IMR-90 (cell line): ENCODE results near the gene CDC6. TPM values are rescaled to one million over a fixed set of nuclear protein-coding genes. Genes with fewer than 3 reads are reported as not detected.

Source experiments
- ATAC-seq: fragments of 200-7000 bp; cut with Tn5 transposase; 2 replicates; pipeline ENCODE4 v1.9.1; 2020; ENCODE audit warnings: low read depth, mild to moderate bottlenecking, moderate library complexity
- BruUV-seq: library from RNA; stranded (reverse); fragments of 400-500 nt; replicated peaks from 2 replicates; lab custom pipeline; 2021; lab: Mats Ljungman, UMichigan
- CTCF ChIA-PET: fragments of 300-600 bp; formaldehyde crosslinking; extraction: SDS; loops from one replicate; lab custom pipeline; 2021; ENCODE audit warnings: antibody characterized with exemption; lab: Yijun Ruan, JAX
- POLR2A ChIA-PET: fragments of 300-600 bp; sonication (Branson Sonifier 250); formaldehyde crosslinking; loops from one replicate; lab custom pipeline; 2022; ENCODE audit warnings: antibody characterized with exemption; ENCODE audit not compliant: unreplicated experiment; lab: Charles Lee
- DNase-seq: peaks from one replicate; pipeline ENCODE4 v3.0.0; 2013
- H2AFZ ChIP-seq: replicated peaks from 2 replicates; pipeline ENCODE3; 2013; ENCODE audit warnings: low read length, mild to moderate bottlenecking; ENCODE audit not compliant: poor library complexity
- H2AK5ac ChIP-seq: 2 replicates; pipeline ENCODE4 v1.6.1; 2013; ENCODE audit warnings: low read depth, low read length, inconsistent platforms
- H2AK9ac ChIP-seq: replicated peaks from 2 replicates; pipeline ENCODE3; 2013; ENCODE audit warnings: mild to moderate bottlenecking, low read depth, low read length, moderate library complexity; ENCODE audit not compliant: poor library complexity
- H2BK120ac ChIP-seq: 2 replicates; pipeline ENCODE4 v1.6.1; 2013; ENCODE audit warnings: low read depth, low read length, inconsistent platforms
- H2BK15ac ChIP-seq: 3 replicates; pipeline ENCODE4 v1.6.1; 2013; ENCODE audit warnings: low read depth, low read length, inconsistent platforms
- H2BK20ac ChIP-seq: 2 replicates; pipeline ENCODE4 v1.6.1; 2013; ENCODE audit warnings: low read depth, mild to moderate bottlenecking, inconsistent platforms, low read length, moderate library complexity
- H2BK5ac ChIP-seq: 2 replicates; pipeline ENCODE4 v1.6.1; 2013; ENCODE audit warnings: mild to moderate bottlenecking, low read depth, low read length, inconsistent platforms; ENCODE audit not compliant: poor library complexity, severe bottlenecking
- H3K14ac ChIP-seq: replicated peaks from 2 replicates; pipeline ENCODE4 v1.6.1; 2013; ENCODE audit warnings: low read depth, low read length, inconsistent platforms
- H3K18ac ChIP-seq: 2 replicates; pipeline ENCODE4 v1.6.1; 2013; ENCODE audit warnings: low read depth, low read length, control low read depth
- H3K23ac ChIP-seq: 2 replicates; pipeline ENCODE4 v1.6.1; 2013; ENCODE audit warnings: low read depth, low read length, inconsistent platforms
- H3K27ac ChIP-seq: 2 replicates; pipeline ENCODE4 v1.5.1; 2013; ENCODE audit warnings: mild to moderate bottlenecking, control low read depth, low read length; ENCODE audit not compliant: insufficient read depth
- H3K27me3 ChIP-seq: 2 replicates; pipeline ENCODE4 v1.6.1; 2013; ENCODE audit warnings: low read length; ENCODE audit not compliant: control insufficient read depth, insufficient read depth
- H3K36me3 ChIP-seq: 2 replicates; pipeline ENCODE4 v1.6.1; 2013; ENCODE audit warnings: low read length, mixed read lengths; ENCODE audit not compliant: control insufficient read depth, insufficient read depth
- H3K4ac ChIP-seq: 2 replicates; pipeline ENCODE4 v1.6.1; 2013; ENCODE audit warnings: low read depth, low read length, inconsistent platforms
- H3K4me1 ChIP-seq: 2 replicates; pipeline ENCODE4 v1.6.1; 2013; ENCODE audit warnings: low read length, mixed read lengths; ENCODE audit not compliant: control insufficient read depth, insufficient read depth
- H3K4me2 ChIP-seq: 2 replicates; pipeline ENCODE4 v1.6.1; 2013; ENCODE audit warnings: low read depth, mild to moderate bottlenecking, control low read depth, low read length, moderate library complexity
- H3K4me3 ChIP-seq: 2 replicates; pipeline ENCODE4 v1.5.1; 2013; ENCODE audit warnings: low read depth, mild to moderate bottlenecking, control low read depth, low read length, moderate library complexity; ENCODE audit not compliant: insufficient read depth
- H3K56ac ChIP-seq: 2 replicates; pipeline ENCODE4 v1.6.1; 2013; ENCODE audit warnings: low read length, inconsistent platforms; ENCODE audit not compliant: insufficient read depth; ENCODE audit errors: extremely low read depth
- H3K79me1 ChIP-seq, 2 experiments: 2 replicates each; pipeline ENCODE4 v1.6.1; 2013; ENCODE audit warnings: low read length in 2 of 2, inconsistent platforms in 1 of 2, low read depth in 1 of 2
- H3K9ac ChIP-seq: 2 replicates; pipeline ENCODE4 v1.6.1; 2013; ENCODE audit warnings: low read depth, low read length, control low read depth
- H3K9me1 ChIP-seq: 2 replicates; pipeline ENCODE4 v1.6.1; 2013; ENCODE audit warnings: low read length, inconsistent platforms; ENCODE audit not compliant: insufficient read depth
- H3K9me3 ChIP-seq: 2 replicates; pipeline ENCODE4 v1.6.1; 2013; ENCODE audit warnings: low read length; ENCODE audit not compliant: control insufficient read depth, insufficient read depth
- H4K20me1 ChIP-seq: 2 replicates; pipeline ENCODE4 v1.6.1; 2013; ENCODE audit warnings: low read length, inconsistent platforms; ENCODE audit not compliant: insufficient read depth
- H4K5ac ChIP-seq: 2 replicates; pipeline ENCODE4 v1.6.1; 2013; ENCODE audit warnings: mild to moderate bottlenecking, low read depth, low read length, control low read depth
- H4K8ac ChIP-seq, 2 experiments: 2 replicates each; pipeline ENCODE4 v1.6.1; 2013; ENCODE audit warnings: low read depth in 2 of 2, low read length in 2 of 2, control low read depth in 1 of 2, inconsistent platforms in 1 of 2
- H4K91ac ChIP-seq: 2 replicates; pipeline ENCODE4 v1.6.1; 2013; ENCODE audit warnings: low read depth, low read length, inconsistent platforms; ENCODE audit not compliant: insufficient read depth
- BHLHE40 ChIP-seq: fragments of 150-350 bp; IDR thresholded peaks from 2 replicates; pipeline ENCODE4 v1.6.1; 2016; ENCODE audit warnings: mild to moderate bottlenecking, low read depth, low read length
- CHD1 ChIP-seq: IDR thresholded peaks from 2 replicates; pipeline ENCODE4 v1.6.1; 2012; ENCODE audit warnings: low read depth, low read length, improper control_type of control experiment
- MAFK ChIP-seq: IDR thresholded peaks from 2 replicates; pipeline ENCODE4 v1.6.1; 2012; ENCODE audit warnings: low read depth, low read length, improper control_type of control experiment
- MAZ ChIP-seq: IDR thresholded peaks from 2 replicates; pipeline ENCODE4 v1.6.1; 2012; ENCODE audit warnings: low read depth, mild to moderate bottlenecking, low read length, improper control_type of control experiment, moderate library complexity, borderline replicate concordance
- MXI1 ChIP-seq: IDR thresholded peaks from 2 replicates; pipeline ENCODE4 v1.6.1; 2012; ENCODE audit warnings: low read depth, mild to moderate bottlenecking, low read length, moderate library complexity, borderline replicate concordance
- POLR2A ChIP-seq: IDR thresholded peaks from 2 replicates; pipeline ENCODE4 v1.6.1; 2012; ENCODE audit warnings: mild to moderate bottlenecking, low read depth, low read length
- RAD21 ChIP-seq: IDR thresholded peaks from 2 replicates; pipeline ENCODE4 v1.6.1; 2012; ENCODE audit warnings: low read length, improper control_type of control experiment
- RCOR1 ChIP-seq: IDR thresholded peaks from 2 replicates; pipeline ENCODE4 v1.6.1; 2012; ENCODE audit warnings: mild to moderate bottlenecking, low read length, improper control_type of control experiment; ENCODE audit not compliant: insufficient replicate concordance
- SMC3 ChIP-seq: fragments of 150-350 bp; IDR thresholded peaks from 2 replicates; pipeline ENCODE4 v1.6.1; 2016; ENCODE audit warnings: low read depth, mild to moderate bottlenecking, antibody characterized with exemption, low read length, moderate library complexity
- WGBS, 2 experiments: methylation state at CpG; one replicate each; pipeline versions ENCODE4 v1.1.5 to v1.1.7; 2013; ENCODE audit warnings: missing lambda C conversion rate in 2 of 2; ENCODE audit not compliant: insufficient read length in 1 of 2; ENCODE audit errors: extremely low coverage in 2 of 2; 5-methylcytosine and 5-hydroxymethylcytosine counted together
- dilution Hi-C: fragments of 300-500 bp; cut with HindIII; formaldehyde crosslinking; loops from one replicate; pipeline ENCODE4 v1.14.3; 2018; ENCODE audit warnings: low sequenced_read_pairs; ENCODE audit not compliant: unreplicated experiment
- in situ Hi-C: fragments of 300-500 bp; cut with MboI; formaldehyde crosslinking; loops from 3 replicates; pipeline ENCODE4 v1.14.3; 2019; ENCODE audit warnings: low sequenced_read_pairs, inconsistent platforms, mixed read lengths
- intact Hi-C: fragments of 100-400 bp; cut with micrococcal nuclease; formaldehyde crosslinking; loops from 2 replicates; pipeline ENCODE4 v1.10.0; 2022
- polyA plus RNA-seq, 3 experiments: library from polyadenylated mRNA; depleted of rRNA; stranded (reverse); fragments of >200 nt; gene quantifications; 2 replicates each; pipeline ENCODE4 v1.2.3, GENCODE V29; 2012; ENCODE audit warnings: low replicate concordance in 1 of 3
- total RNA-seq: library from RNA; depleted of rRNA; stranded (reverse); fragments of >200 nt; gene quantifications from 2 replicates; pipeline ENCODE4 v1.2.3, GENCODE V29; 2012
- TF ChIP-seq, protein P1 (sequence below): fragments of 150-350 bp; IDR thresholded peaks from 2 replicates; pipeline ENCODE4 v1.6.1; 2016; ENCODE audit warnings: low read depth, mild to moderate bottlenecking, low read length, moderate library complexity, borderline replicate concordance

The CDC6 gene
- total and polyA plus RNA-seq, 2 of the 4 experiments (the other 2 are of a cell fraction), result 15.3 to 25.6 TPM

DNA sequence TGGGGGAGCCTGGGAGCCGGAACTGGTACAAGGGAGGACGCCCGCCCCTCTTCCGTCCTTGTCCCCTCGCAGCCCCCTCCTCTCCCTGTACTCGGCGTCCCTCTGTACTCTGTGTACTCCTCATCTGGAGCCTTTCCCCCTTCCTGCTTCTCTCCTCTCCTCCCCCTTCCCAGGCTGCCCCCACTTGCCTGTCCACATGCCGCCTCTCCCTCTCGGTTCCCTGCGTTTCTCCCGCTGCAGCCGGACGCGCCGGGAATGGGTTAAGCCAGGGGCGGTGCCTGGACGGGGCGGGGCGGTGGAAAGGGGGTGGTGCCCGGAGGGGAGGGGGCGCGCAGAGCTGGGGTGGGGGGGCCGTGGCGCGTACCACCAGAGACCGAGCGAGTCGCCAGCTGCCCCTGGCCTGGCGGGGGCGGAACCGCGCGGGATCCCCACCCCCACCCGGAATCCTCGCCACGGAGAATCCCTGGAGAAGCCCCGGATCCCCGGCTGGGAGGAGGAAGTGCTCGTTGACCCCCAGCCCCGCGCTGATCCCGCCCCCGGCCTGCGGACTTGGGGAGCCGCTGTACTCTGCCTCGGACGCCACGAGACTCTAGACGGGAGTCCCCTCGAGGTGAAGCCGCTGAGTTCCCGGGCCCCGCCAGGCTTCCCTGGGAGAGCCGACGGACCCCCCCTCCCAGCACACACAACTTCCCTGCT, 54.3 kb downstream of the CDC6 start:
- ChIA-PET POLR2A (no interaction called here), CTCF (interaction anchor here (1.6 kb wide), 1 partner anchor 13 kb away, joined by 4 read pairs; no protein-coding TSS in a partner anchor)
- in situ Hi-C loops (no loop called here), dilution Hi-C loops (no loop called here), intact Hi-C loops (loop anchor here (2.0 to 5.0 kb wide), 3 partner anchors 23 to 140 kb away; no protein-coding TSS in a partner anchor)
- Histone ChIP-seq H3K4me2 (peak overlapping the region; percentile 83), H3K18ac (peak overlapping the region; percentile 14), H2BK15ac (peak overlapping the region; percentile 1; the same call in 1 of the 3 replicates), H3K27ac (peak overlapping the region; percentile 87), H3K56ac (peak overlapping the region; percentile 88; the same call in 1 of the 2 replicates), H4K5ac (no peak overlapping the region), H4K20me1 (peaks cover 54% of the 10 kb centered on the region), H2AFZ (peak overlapping the region; percentile 90), H3K14ac (peak overlapping the region; percentile 90), H3K9me1 (peaks cover 23% of the 10 kb centered on the region), H3K4ac (peak overlapping the region; percentile 96), H3K4me1 (peaks cover 33% of the 10 kb centered on the region), H3K9me3 (no peaks in the 10 kb centered on the region), H2AK9ac (peak overlapping the region; percentile 97), H2AK5ac (peak overlapping the region; percentile 94), H2BK120ac (peak overlapping the region; percentile 77; the same call in 1 of the 2 replicates), H4K8ac (peak overlapping the region; percentile 51 to 76; a peak in 3 of 4 replicates), H3K4me3 (peak overlapping the region; percentile 82), H2BK5ac (peak overlapping the region; percentile 85), H3K23ac (peak overlapping the region; percentile 96), H3K9ac (peak overlapping the region; percentile 81), H4K91ac (peak overlapping the region; percentile 86), H3K79me1 (peaks cover 32 to 87% of the 10 kb centered on the region in 2 experiments; a peak in 3 of 4 replicates), H3K27me3 (no peaks in the 10 kb centered on the region), H2BK20ac (no peak overlapping the region), H3K36me3 (peaks cover 1% of the 10 kb centered on the region; the same call in 1 of the 2 replicates)
- DNase-seq (peak; percentile 50), ATAC-seq (peak; percentile 63)
- WGBS, 2 experiments, result 0% methylated on average over 21 of the region's 55 CpGs; no CpG with 5 or more reads in 1 of the 2 experiments
- BruUV-seq, result no TSS peak
- TF ChIP-seq RCOR1 (no peak), MXI1 (0 out of 2 replicates have a peak, but pooled peaks have one; percentile 10), POLR2A (peak; percentile 86), RAD21 (no peak), SMC3 (no peak), MAZ (peak; percentile 81; the same call in 1 of the 2 replicates), CHD1 (0 out of 2 replicates have a peak, but pooled peaks have one; percentile 58), MAFK (no peak), BHLHE40 (no peak)
- TF ChIP-seq, protein P1, sequence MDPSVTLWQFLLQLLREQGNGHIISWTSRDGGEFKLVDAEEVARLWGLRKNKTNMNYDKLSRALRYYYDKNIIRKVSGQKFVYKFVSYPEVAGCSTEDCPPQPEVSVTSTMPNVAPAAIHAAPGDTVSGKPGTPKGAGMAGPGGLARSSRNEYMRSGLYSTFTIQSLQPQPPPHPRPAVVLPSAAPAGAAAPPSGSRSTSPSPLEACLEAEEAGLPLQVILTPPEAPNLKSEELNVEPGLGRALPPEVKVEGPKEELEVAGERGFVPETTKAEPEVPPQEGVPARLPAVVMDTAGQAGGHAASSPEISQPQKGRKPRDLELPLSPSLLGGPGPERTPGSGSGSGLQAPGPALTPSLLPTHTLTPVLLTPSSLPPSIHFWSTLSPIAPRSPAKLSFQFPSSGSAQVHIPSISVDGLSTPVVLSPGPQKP, result no peak
